GM20000 (cell line): ENCODE data around the gene TIAM1.

ENCODE experiments used
- DNase-seq: peaks from one replicate; pipeline ENCODE4 v3.0.0; 2012; ENCODE audit warnings: low spot score
- TF ChIP-seq, protein P1 (sequence below): IDR thresholded peaks from 2 replicates; pipeline ENCODE4 v1.5.1; 2012; ENCODE audit warnings: mild to moderate bottlenecking, control low read depth; ENCODE audit errors: extremely low read depth, missing control alignments

TIAM1 gene

DNA sequence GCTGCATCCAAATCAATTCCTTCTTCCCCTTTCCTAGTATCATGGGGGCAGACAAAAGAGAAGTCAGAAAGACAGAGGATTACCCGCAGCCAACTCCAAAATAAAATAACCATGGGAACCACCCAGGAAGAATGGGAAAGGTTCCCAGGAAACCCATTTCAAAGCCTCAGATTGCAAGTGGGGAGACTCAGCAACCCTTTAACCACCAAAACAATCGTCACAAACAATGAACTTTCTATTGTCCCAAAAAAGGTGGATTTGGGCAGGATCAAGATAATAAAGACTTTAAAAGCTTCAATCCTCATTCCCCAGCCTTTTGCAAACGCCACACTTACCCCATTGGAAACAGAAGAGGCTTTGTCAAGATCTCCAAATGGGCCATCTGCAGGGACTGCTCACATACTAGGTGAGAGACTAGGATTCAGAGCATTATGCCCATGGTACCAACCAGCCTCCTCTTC lies 5.1 kb downstream of the TIAM1 start:
- TF ChIP-seq, protein P1, sequence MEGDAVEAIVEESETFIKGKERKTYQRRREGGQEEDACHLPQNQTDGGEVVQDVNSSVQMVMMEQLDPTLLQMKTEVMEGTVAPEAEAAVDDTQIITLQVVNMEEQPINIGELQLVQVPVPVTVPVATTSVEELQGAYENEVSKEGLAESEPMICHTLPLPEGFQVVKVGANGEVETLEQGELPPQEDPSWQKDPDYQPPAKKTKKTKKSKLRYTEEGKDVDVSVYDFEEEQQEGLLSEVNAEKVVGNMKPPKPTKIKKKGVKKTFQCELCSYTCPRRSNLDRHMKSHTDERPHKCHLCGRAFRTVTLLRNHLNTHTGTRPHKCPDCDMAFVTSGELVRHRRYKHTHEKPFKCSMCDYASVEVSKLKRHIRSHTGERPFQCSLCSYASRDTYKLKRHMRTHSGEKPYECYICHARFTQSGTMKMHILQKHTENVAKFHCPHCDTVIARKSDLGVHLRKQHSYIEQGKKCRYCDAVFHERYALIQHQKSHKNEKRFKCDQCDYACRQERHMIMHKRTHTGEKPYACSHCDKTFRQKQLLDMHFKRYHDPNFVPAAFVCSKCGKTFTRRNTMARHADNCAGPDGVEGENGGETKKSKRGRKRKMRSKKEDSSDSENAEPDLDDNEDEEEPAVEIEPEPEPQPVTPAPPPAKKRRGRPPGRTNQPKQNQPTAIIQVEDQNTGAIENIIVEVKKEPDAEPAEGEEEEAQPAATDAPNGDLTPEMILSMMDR = no peak
- no peak for DNase-seq

DNA sequence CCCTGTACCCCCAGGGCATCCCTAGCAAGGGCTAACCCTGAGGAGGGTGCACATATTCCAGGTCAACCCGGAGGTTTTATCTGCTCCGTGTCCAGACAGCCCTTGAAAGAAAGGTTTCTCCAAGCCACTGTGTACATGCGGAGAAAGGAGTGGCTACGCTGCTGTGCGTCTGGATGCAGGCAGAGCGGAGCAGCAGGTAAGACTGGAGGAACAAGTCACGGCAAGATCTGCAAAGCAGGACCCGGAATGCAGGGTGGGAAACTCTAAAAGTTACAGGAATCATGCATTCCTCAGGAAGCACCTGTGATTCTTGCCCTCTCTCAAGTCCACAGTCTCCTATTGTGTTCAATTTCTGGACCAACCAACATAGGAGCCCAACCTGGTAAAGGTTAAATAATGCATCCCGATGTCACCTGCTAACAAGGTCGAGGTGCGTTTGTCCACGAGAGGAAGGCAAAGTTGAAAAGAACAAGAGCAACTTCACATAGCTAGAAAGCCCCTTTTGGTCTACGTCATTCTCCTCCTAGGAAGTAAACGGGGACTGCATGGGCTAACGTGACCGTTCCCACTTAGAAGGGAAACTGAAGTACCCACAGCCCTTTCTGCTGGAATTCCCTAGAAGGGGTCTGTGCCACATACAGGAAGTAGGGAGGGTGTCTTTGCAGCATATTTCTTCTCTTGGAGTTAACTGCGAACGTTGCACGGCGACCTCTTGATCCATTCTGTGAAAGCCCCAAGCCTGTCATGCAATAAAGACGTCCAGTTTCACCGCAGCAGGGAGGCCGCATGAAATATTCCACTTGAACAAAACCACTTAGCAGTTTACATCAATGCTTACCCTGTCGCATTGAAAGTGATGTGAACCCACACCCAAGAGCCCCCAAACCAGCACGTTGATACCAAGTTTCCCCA lies 5.8 kb downstream of the TIAM1 start:
- TF ChIP-seq, protein P1 = no peak
- DNase-seq = no peak

DNA sequence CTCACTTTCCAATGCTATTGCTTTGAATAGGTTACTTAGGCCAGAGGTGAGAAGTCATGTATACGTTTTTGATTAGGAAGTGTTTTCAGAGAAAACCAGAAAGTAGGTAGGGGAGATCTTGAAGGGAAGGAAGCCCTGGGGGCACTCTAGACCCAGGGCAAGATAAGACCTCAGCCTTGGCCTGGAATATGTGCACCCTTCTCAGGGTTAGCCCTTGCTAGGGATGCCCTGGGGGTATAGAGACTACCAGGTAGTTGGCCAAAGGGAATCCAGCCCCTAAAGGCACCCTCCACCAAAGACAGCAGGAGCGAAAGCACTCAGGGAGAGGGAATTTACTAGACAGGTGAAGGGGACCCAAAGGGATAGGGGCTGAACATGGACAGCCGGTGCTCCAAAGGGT lies 7.0 kb downstream of the TIAM1 start:
- TF ChIP-seq, protein P1 = no peak
- no peak for DNase-seq

DNA sequence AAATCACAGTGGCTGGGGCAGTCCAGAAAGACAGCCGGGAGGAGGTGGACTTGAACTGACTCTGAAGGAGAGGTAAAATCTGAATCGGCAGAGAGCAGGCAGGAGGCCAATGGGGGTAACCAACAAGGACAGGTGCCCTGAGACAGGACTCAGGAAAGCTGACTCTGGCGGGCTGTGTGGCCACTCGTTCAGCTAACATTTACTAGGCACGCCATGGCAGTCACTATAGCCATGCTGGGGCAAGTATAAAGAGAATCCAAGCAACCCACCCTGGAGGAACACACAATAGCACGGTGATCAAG lies 7.4 kb downstream of the TIAM1 start:
- TF ChIP-seq, protein P1 = no peak
- no peak for DNase-seq

DNA sequence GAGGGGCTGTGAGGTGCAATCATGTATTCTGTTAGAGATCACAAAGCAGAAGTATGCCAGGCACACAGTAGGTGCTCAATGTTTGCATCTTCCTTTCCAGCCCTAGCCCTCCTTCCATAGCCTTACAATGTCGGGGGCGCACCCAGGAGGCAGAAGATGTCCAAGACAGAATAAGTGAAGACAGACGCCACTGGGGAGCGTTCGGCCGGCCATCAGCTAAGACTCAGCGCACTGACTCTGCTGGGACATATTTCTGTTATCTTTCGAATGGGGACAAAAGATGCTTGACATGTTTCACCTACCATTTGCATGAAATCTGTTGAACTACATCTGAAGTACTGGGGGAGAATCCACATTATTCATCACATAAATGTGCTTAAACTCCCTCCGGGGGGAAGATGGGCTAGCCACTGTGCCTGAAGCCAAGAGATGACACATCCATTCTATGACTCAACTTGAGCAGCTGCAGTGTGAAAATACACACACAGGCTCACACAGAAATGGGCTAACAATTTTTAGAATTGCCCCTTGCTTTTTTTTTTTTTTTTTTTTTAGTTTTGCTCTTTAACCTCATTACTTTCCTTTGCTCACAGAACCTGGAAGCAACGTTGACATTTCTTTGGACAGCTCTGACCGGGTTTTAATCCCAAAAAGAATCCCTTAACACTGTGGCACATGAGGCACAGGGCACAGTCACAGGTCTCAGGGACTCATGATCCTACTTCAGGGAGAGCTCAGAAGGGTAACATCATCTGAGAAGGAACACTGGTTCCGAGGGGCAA lies 7.9 kb downstream of the TIAM1 start:
- DNase-seq = no peak
- TF ChIP-seq, protein P1 = no peak

DNA sequence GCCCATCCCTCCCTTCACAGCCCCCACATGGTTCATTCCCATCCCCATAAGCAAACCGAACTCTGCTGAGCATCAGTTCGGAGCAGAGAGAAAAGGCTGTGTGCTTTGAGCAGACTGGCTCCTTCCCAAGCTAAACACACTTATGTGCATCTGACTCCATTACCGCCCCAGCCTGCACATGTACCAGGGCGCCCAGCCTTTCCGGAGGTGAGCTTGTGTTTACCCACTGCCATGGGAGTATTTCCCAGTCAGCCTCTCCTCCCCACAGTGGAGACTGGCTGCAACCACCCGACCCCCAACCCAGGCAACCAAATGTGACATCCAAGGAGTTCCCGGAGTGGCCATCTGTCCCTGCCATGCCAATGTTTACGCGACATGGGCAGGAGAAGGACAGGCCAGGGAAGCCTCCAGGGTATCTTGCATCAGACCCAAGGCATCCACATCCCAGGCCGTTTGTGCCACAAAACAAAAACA lies 9.4 kb downstream of the TIAM1 start:
- TF ChIP-seq, protein P1 = no peak
- DNase-seq = no peak

DNA sequence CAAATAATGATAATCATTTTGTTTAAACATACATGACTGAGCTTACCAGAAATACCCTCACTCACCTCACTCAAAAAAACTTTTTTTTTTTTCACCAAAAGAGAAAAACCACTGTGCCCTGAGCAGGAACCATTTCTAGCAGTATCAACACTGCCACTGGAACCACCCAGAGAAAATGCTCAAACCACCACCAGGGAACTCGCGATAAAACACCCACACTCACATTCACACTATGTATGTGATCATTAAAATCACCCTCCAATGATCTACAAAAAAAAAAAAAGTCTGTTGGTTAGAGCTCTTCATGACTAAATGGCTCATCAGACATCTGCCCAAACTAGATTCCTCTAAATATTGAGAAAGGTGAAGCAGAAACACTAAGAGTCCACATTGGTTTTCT lies 11.5 kb downstream of the TIAM1 start:
- no peak for DNase-seq
- TF ChIP-seq, protein P1 = no peak
